PC-3 (cell line): Measurements from ENCODE around the gene FOSB. TPM values are rescaled to one million over a fixed set of nuclear protein-coding genes. Genes with fewer than 3 reads are reported as not detected.

Experiments
- ATAC-seq: fragments of 200-7000 bp; cut with Tn5 transposase; 2 replicates; pipeline ENCODE4 v1.9.1; 2020; ENCODE audit warnings: mild to moderate bottlenecking, moderate library complexity
- BruUV-seq: library from RNA; stranded (reverse); fragments of 400-500 nt; replicated peaks from 2 replicates; lab custom pipeline; 2021; lab: Mats Ljungman, UMichigan
- CTCF ChIA-PET: fragments of 300-600 bp; sonication (Branson Sonifier 250); formaldehyde crosslinking; loops from one replicate; lab custom pipeline; 2022; ENCODE audit warnings: antibody characterized with exemption; lab: Charles Lee
- POLR2A ChIA-PET: fragments of 300-600 bp; sonication (Branson Sonifier 250); formaldehyde crosslinking; loops from one replicate; lab custom pipeline; 2022; ENCODE audit warnings: antibody characterized with exemption; ENCODE audit not compliant: unreplicated experiment; lab: Charles Lee
- DNase-seq: peaks from one replicate; pipeline ENCODE4 v3.0.0-alpha.2; 2015
- H2AFZ ChIP-seq: fragments of 300-600 bp; sonication (generic); 2 replicates; pipeline ENCODE4 v1.6.0; 2016; ENCODE audit warnings: antibody characterized with exemption, low read length
- H3F3A ChIP-seq: fragments of 300-600 bp; sonication (generic); one replicate; pipeline ENCODE4 v1.6.0; 2017; ENCODE audit warnings: antibody characterized with exemption, low read length, control low read depth, mild to moderate bottlenecking; ENCODE audit not compliant: unreplicated experiment
- H3K27ac ChIP-seq: fragments of 300-600 bp; sonication (generic); 2 replicates; pipeline ENCODE4 v1.5.1; 2016; ENCODE audit warnings: mild to moderate bottlenecking, low read length
- H3K27me3 ChIP-seq: fragments of 300-600 bp; sonication (generic); 2 replicates; pipeline ENCODE4 v1.6.1; 2016; ENCODE audit warnings: low read length, mixed read lengths
- H3K36me3 ChIP-seq: fragments of 300-600 bp; sonication (generic); 2 replicates; pipeline ENCODE4 v1.6.1; 2016; ENCODE audit warnings: low read depth, mixed run types, low read length, mixed read lengths
- H3K4me1 ChIP-seq: fragments of 300-600 bp; sonication (generic); 2 replicates; pipeline ENCODE4 v1.5.1; 2016; ENCODE audit warnings: low read length; ENCODE audit not compliant: insufficient read depth
- H3K4me2 ChIP-seq: fragments of 300-600 bp; sonication (generic); 2 replicates; pipeline ENCODE4 v1.6.0; 2016; ENCODE audit warnings: low read length
- H3K4me3 ChIP-seq: fragments of 300-600 bp; sonication (generic); 2 replicates; pipeline ENCODE4 v1.5.1; 2016; ENCODE audit warnings: mild to moderate bottlenecking, low read length, mixed read lengths
- H3K79me2 ChIP-seq: fragments of 300-600 bp; sonication (generic); 2 replicates; pipeline ENCODE4 v1.6.1; 2017; ENCODE audit warnings: low read length, mixed read lengths
- H3K9ac ChIP-seq: fragments of 300-600 bp; sonication (generic); 2 replicates; pipeline ENCODE4 v1.6.0; 2016; ENCODE audit warnings: mild to moderate bottlenecking, low read length
- H3K9me2 ChIP-seq: fragments of 300-600 bp; sonication (generic); replicated peaks from 2 replicates; pipeline ENCODE4 v1.6.1; 2016; ENCODE audit warnings: mixed run types, low read length, mixed read lengths
- H3K9me3 ChIP-seq: fragments of 300-600 bp; sonication (generic); 2 replicates; pipeline ENCODE4 v1.6.1; 2016; ENCODE audit warnings: low read length, mixed read lengths
- H4K20me1 ChIP-seq: fragments of 300-600 bp; sonication (generic); 2 replicates; pipeline ENCODE4 v1.6.1; 2016; ENCODE audit warnings: low read length, mixed read lengths
- CTCF ChIP-seq: fragments of 300-600 bp; sonication (generic); conservative IDR thresholded peaks from 2 replicates; pipeline ENCODE4 v1.5.1; 2017; ENCODE audit warnings: antibody characterized with exemption, low read depth, mild to moderate bottlenecking, low read length
- EZH2 ChIP-seq: fragments of 300-600 bp; sonication (generic); IDR thresholded peaks from one replicate; pipeline ENCODE4 v1.6.1; 2017; ENCODE audit warnings: antibody characterized with exemption, mild to moderate bottlenecking, low read length; ENCODE audit not compliant: unreplicated experiment
- EZH2phosphoT487 ChIP-seq: fragments of 300-600 bp; sonication (generic); IDR thresholded peaks from 2 replicates; pipeline ENCODE4 v1.6.1; 2018; ENCODE audit warnings: mild to moderate bottlenecking, antibody characterized with exemption, low read length, borderline replicate concordance
- intact Hi-C: fragments of 100-400 bp; cut with micrococcal nuclease; formaldehyde crosslinking; loops from 2 replicates; pipeline ENCODE4 v1.9.0; 2023
- total RNA-seq: library from RNA; depleted of rRNA; stranded (reverse); fragments of >200 nt; gene quantifications from 2 replicates; pipeline ENCODE4 v1.2.3, GENCODE V29; 2014

The FOSB gene
- total RNA-seq, 1 experiment from 2014 or later: 35.8 TPM

GRCh38 chr19:45522010-45522941 lies 54.5 kb downstream of the FOSB start:
- peaks cover 19% of the 10 kb centered on the region for H3K36me3 ChIP-seq
- POLR2A ChIA-PET: no interaction called here

GRCh38 chr19:45523642-45524256 lies 56.0 kb downstream of the FOSB start:
- peak; percentile 82 for TF ChIP-seq CTCF
- TF ChIP-seq EZH2phosphoT487: no peak
- BruUV-seq: no TSS peak
- Histone ChIP-seq H3K4me3 (no peak overlapping the region), H3K9ac (no peak overlapping the region), H3K9me2 (no peaks in the 10 kb centered on the region), H3K4me2 (no peak overlapping the region), H3K27me3 (no peaks in the 10 kb centered on the region), H3K79me2 (no peaks in the 10 kb centered on the region), H2AFZ (no peak overlapping the region), H3K4me1 (peaks cover 9% of the 10 kb centered on the region), H3K27ac (no peak overlapping the region), H3K36me3 (peaks cover 19% of the 10 kb centered on the region), H4K20me1 (no peaks in the 10 kb centered on the region), H3F3A (peaks cover 12% of the 10 kb centered on the region), H3K9me3 (no peaks in the 10 kb centered on the region)
- CTCF ChIA-PET: interaction anchor here (0.6 kb wide), 1 partner anchor 34 kb away, joined by 4 read pairs; no protein-coding TSS in a partner anchor
- DNase-seq (peak; percentile 83), ATAC-seq (peak; percentile 46)
- POLR2A ChIA-PET: no interaction called here
- intact Hi-C loops: loop anchor here (2.0 kb wide), 1 partner anchor 47 kb away; no protein-coding TSS in a partner anchor

More at GRCh38 chr19:45522010-45522941, 54.5 kb downstream of the FOSB start:
- H3K27ac ChIP-seq: no peak overlapping the region
- H3K4me3 ChIP-seq: no peak overlapping the region
- no peak overlapping the region for H3K9ac ChIP-seq
- H3K79me2 ChIP-seq: no peaks in the 10 kb centered on the region
- ATAC-seq (no peak), DNase-seq (no peak)
- no peaks in the 10 kb centered on the region for H3K9me2 ChIP-seq
- CTCF ChIA-PET: no interaction called here
- no peaks in the 10 kb centered on the region for H3K27me3 ChIP-seq
- intact Hi-C loops: loop anchor here (2.0 kb wide), 1 partner anchor 49 kb away; no protein-coding TSS in a partner anchor
- no peaks in the 10 kb centered on the region for H4K20me1 ChIP-seq
- H3K4me1 ChIP-seq: peaks cover 6% of the 10 kb centered on the region
- H3F3A ChIP-seq: peaks cover 8% of the 10 kb centered on the region
- H3K4me2 ChIP-seq: no peak overlapping the region
- BruUV-seq: no TSS peak
- H2AFZ ChIP-seq: no peak overlapping the region
- H3K9me3 ChIP-seq: no peaks in the 10 kb centered on the region
- TF ChIP-seq CTCF: no peak
- no peak for TF ChIP-seq EZH2phosphoT487
- TF ChIP-seq EZH2: no peak
